Activated CD8-positive, alpha-beta memory T cell treated with anti-CD3 and anti-CD28 coated beads for 36 hours (primary cell): ENCODE measurements around the gene CCSER1. TPM values are rescaled to one million over a fixed set of nuclear protein-coding genes. Genes with fewer than 3 reads are reported as not detected.

Experiments used
- CTCF ChIA-PET: fragments of 350-600 bp; sonication (Branson Sonifier 250); formaldehyde crosslinking; loops from one replicate; lab custom pipeline; 2021; ENCODE audit warnings: antibody characterized with exemption; lab: Charles Lee
- POLR2A ChIA-PET: fragments of 350-600 bp; sonication (Branson Sonifier 250); formaldehyde crosslinking; loops from one replicate; lab custom pipeline; 2021; ENCODE audit warnings: antibody characterized with exemption; lab: Charles Lee
- total RNA-seq, 2 experiments: library from RNA; stranded (reverse); gene quantifications; one replicate each; pipeline ENCODE4 v1.2.3, GENCODE V29; 2021

Gene CCSER1
- total RNA-seq, 2 experiments from 2014 or later, result 0.06 TPM; not detected in 1

DNA sequence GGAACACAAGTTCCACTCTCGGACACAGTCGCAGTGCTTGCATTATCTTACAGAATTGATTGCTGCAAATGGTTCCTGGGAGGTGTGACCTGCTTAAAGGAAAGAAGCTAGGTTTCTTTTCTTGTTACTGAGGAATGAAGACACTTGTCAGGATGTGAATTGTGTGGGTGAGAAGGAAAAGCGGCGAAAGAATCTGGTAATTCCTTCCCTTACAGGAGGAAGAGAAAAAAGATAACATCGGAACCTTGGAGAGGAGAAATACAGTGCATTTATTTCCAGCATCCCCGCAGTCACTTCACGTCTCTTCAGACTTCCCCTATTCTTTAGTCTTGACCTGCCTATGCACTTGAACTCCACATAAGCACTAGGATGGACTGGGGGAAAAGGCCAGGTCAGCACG lies 389 bp upstream of the CCSER1 start:
- POLR2A ChIA-PET, result no interaction called here

DNA sequence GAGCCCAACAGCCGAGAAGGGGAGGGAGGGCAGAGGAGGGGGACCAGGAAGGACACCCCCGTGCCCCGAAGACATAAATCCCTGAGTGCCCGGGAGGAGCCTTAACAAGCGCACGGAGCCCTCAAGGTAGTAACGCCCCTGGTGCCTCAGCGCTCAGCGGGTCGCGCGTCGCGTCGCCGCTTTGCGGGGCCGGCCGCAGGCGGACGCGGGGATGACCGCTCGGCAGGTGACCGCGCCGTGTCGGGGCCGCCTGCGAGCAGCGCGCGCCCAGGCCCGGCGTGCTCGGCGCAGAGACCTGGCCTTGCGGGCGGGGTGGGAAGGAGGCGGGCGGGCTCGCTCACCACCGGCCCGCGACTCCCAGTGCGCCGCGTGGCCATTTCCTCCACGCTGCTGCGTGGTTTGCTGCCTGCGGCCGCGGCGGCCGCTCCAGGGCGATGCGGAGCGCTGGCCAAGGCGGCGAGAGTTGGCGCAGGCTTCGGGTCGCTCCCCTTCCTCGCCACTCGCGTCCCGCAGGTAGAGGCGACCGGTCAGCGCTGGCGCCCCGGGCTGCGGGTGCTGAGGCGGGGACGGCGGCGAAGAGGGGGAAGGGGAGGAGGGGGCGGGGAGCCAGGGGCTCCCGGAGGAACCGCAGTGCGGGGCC lies 632 bp downstream of the CCSER1 start:
- ChIA-PET CTCF (no interaction called here), POLR2A (interaction anchor here (0.7 kb wide), 1 partner anchor 826 kb away, joined by 3 read pairs; no protein-coding TSS in a partner anchor)

More for the DNA sequence above, 389 bp upstream of the CCSER1 start:
- CTCF ChIA-PET, result no interaction called here

DNA sequence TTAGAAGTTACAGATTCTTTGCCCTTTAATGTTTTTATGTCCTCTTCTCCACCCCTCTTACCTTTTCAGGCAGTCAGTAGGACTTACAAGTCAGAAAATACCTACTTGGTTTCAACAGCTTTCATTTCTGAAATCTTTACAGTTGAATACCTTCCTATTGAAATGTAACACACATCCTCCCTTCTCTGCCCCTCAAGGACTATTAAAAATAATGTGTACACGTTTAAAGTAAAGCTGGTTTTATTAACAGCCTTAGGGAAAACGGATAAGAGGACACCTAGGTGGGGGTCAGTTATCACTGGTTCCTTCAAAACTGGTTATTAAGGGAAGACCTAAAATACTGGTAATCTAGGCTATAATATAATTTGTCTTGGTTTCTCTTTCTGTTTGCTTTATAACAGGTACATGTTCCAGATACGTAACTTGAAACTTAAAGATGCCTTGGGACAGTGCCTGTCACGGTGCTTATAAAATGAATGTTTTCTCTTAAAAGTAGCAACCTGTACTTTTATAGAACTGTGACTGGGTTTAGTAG lies 1.8 kb downstream of the CCSER1 start:
- CTCF ChIA-PET, result no interaction called here
- POLR2A ChIA-PET, result no interaction called here

- POLR2A ChIA-PET, result no interaction called here
- CTCF ChIA-PET, result no interaction called here
Observed at GRCh38 chr4:90130076-90130475, 2.9 kb downstream of the CCSER1 start.

- CTCF ChIA-PET, result no interaction called here
Observed at GRCh38 chr4:90137555-90137954, 10.4 kb downstream of the CCSER1 start.

GRCh38 chr4:90142081-90142480 lies 14.9 kb downstream of the CCSER1 start:
- POLR2A ChIA-PET, result no interaction called here
- CTCF ChIA-PET, result no interaction called here

More at GRCh38 chr4:90137555-90137954, 10.4 kb downstream of the CCSER1 start:
- POLR2A ChIA-PET, result no interaction called here

- POLR2A ChIA-PET, result no interaction called here
- CTCF ChIA-PET, result no interaction called here
Observed at GRCh38 chr4:90145319-90145718, 18.1 kb downstream of the CCSER1 start.

- ChIA-PET CTCF (no interaction called here), POLR2A (no interaction called here)
Observed at GRCh38 chr4:90146306-90146705, 19.1 kb downstream of the CCSER1 start.

DNA sequence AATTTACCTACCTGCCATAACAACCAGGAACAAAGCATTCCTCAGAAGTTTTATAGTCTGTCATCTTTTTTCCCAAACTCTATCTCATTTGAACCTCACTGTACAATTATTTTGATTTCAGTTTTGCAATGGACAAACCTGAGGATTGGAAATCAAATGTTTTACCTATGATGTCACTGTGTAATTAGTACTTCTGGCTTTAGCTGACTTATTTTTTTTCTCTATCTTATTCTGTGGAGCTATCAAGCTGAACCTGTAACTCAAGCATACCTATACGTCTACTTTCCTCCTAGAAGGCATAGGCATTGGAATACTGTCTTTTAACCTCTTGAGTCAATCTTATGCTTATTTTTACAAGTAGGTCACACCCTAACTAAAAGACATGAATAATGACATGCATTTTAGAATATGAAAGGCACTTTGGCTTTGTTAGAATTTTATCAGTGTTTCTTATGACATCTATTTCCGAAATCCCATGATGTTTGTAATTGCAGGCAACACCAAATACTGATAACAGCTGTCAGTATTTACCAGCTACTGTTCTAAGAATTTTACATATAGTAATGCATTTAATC lies 21.5 kb downstream of the CCSER1 start:
- POLR2A ChIA-PET, result no interaction called here

GRCh38 chr4:90152024-90152423 lies 24.8 kb downstream of the CCSER1 start:
- POLR2A ChIA-PET, result no interaction called here
- CTCF ChIA-PET, result no interaction called here

More for the DNA sequence above, 21.5 kb downstream of the CCSER1 start:
- CTCF ChIA-PET, result no interaction called here

DNA sequence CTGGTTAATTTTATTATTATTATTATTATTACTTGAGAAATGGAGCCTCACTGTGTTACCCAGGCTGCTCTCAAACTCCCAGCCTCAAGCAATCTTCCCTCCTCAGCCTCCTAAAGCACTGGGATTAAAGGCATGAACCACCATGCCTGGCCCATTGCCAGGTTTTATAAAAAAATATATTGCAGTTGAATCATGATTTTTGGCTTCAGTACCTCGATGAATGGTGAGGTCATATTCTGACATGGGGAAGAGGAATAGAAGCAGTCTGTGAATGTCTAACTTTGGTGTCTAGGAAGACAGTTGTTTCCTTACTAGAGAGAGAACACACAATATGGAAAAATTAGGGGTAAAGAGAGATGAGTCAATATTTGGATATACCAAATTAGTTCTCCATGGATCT lies 32.0 kb downstream of the CCSER1 start:
- ChIA-PET POLR2A (no interaction called here), CTCF (no interaction called here)

DNA sequence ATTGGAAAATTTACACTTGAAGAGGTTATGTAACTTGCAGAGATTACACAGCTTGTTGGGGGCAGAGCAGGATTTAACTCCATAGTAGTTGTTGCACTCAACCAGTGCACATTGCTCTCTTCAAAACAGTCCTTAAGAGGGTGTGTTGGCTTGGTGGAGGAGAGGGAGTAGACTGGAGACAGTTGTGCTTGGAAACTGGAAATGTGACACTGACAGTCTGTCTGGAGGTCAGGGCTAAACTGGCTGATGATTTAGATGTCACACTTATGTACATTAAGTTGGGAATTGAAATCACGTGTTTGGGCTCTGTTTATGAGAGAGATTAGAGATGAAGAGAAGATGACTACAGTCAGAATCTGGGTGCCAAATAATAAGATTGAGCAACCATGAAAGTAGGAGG lies 32.9 kb downstream of the CCSER1 start:
- POLR2A ChIA-PET, result no interaction called here

DNA sequence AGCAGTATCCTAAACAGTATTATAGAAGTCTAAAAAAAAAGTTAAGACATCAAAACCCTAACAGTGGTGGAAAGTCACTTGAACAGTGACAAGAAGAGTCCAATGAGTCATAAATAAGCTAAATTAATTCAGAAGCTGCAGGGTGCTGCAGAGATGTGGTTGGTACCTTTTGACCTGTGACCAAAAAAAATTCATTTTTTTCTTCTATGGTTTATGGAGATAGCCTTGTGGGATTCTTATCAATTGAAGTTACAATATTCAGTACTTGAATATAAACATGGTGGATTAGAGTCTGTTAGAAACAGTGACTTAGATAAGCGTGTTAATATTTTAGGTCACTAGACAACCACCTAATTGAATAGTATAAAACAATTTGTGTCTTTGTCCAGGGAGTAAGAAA lies 35.4 kb downstream of the CCSER1 start:
- ChIA-PET CTCF (no interaction called here), POLR2A (no interaction called here)

More for the DNA sequence above, 32.9 kb downstream of the CCSER1 start:
- CTCF ChIA-PET, result no interaction called here

GRCh38 chr4:90163872-90164271 lies 36.7 kb downstream of the CCSER1 start:
- POLR2A ChIA-PET, result no interaction called here
- CTCF ChIA-PET, result no interaction called here

GRCh38 chr4:90165883-90166282 lies 38.7 kb downstream of the CCSER1 start:
- ChIA-PET CTCF (no interaction called here), POLR2A (no interaction called here)

DNA sequence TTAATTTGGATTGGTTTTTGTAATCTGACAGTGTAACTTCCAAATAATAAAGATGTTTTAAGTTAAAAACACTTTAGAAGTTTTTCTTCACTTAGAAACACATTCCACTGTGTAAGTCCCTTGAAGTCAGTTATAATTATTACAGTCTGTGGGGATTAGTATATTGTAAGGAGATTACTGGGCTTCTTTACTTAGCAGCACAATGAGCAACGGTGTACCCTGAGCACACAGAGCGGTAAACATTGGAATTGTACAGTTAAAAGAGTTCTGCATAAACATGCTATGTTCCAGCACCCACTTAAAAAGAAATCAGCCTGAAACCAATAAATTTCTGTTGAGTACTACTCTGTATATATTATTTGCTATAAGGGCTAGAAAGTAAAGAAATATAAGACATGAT lies 44.3 kb downstream of the CCSER1 start:
- CTCF ChIA-PET, result no interaction called here

GRCh38 chr4:90174621-90175023 lies 47.4 kb downstream of the CCSER1 start:
- ChIA-PET CTCF (no interaction called here), POLR2A (no interaction called here)

More for the DNA sequence above, 44.3 kb downstream of the CCSER1 start:
- POLR2A ChIA-PET, result no interaction called here

GRCh38 chr4:90181644-90182043 lies 54.5 kb downstream of the CCSER1 start:
- CTCF ChIA-PET, result no interaction called here
- POLR2A ChIA-PET, result no interaction called here

DNA sequence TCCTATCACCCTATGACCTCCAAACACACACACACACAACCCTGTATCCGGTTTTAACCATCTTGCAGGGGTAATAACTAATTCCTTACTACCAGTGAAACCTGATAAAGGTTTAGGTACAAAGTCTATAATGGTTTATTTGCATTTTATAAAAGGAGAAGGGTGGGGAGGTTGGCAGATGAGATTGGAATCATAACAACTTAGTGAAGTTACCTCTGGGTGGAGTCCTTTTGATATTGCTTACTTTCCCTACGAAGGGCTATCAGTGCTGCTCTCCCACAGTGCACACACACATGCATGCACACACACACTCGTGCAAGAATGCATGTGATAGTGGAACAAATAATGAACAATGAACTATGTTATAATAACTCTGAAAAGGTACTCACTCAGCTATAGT lies 56.1 kb downstream of the CCSER1 start:
- CTCF ChIA-PET, result no interaction called here
- POLR2A ChIA-PET, result no interaction called here

GRCh38 chr4:90184560-90184959 lies 57.4 kb downstream of the CCSER1 start:
- POLR2A ChIA-PET, result no interaction called here
- CTCF ChIA-PET, result no interaction called here

DNA sequence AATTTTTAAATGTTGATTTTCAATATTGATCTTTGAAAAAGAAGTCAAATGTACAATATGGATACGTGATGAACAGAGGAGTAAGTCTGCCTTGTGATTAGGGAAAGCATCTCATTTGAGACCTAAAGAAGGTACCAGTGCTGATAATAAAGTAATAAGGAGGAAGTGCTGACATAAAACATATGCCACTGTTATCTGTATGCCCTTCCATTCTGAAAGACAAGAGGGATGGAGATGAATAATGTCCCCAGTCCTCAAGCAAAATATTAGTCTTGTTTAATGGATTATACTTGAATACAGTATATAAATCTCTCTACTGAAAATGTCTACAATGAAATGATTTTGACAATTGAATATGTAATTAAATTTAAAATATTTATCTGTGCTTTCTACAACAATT lies 58.2 kb downstream of the CCSER1 start:
- ChIA-PET CTCF (no interaction called here), POLR2A (no interaction called here)
